ENCODE measurements around the gene SIL1. TPM values are rescaled to one million over a fixed set of nuclear protein-coding genes. Genes with fewer than 3 reads are reported as not detected.

The SIL1 gene
- total and polyA plus RNA-seq, 2 of the 4 experiments (the other 2 are of a cell fraction), result 56.1 to 66.0 TPM

DNA sequence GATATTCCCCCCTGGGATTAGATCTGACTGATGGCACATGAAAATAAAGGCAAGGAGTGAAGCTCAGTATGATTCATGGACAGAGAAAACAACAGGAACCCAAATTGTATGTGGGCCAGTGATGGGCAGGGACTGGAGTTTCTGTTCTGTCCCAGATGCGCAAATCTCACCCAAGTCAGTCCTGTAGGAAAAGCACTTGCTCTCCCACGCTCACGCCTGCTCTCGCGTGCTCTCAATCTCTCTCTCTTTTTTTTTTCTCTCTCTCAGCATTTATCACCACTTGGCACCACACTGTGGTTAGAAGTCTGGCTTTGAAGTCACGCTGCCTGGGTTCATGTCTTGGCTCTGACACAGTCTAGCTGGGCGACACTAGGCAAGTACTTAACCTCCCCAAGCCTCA is 216.6 kb downstream of the SIL1 start:
- Histone ChIP-seq H4K5ac (ENCODE audit: low read depth, low read length) (no peak overlapping the region), H3K9ac (ENCODE audit: low read depth, low read length) (no peak overlapping the region), H3K4me2 (ENCODE audit: low read depth, low read length) (no peak overlapping the region), H3K14ac (replicated peaks; ENCODE audit: low read depth, low read length) (0 out of 2 replicates have a peak overlapping the region, but pooled peaks have one; percentile 3), H2AK9ac (replicated peaks; ENCODE audit: low read depth, low read length, poor library complexity) (no peak overlapping the region), H3K79me1 (ENCODE audit: low read depth in 1 of 2, low read length in 2 of 2) (peaks cover 0 to 3% of the 10 kb centered on the region in 2 experiments; a peak in 1 of 4 replicates), H2BK15ac (ENCODE audit: low read depth, low read length) (no peak overlapping the region; the same call in 2 of the 3 replicates), H4K8ac (ENCODE audit: low read depth in 2 of 2, low read length in 2 of 2) (no peak overlapping the region), H3K4me3 (ENCODE audit: insufficient read depth, low read depth, low read length) (no peak overlapping the region), H4K91ac (ENCODE audit: insufficient read depth, low read depth, low read length) (no peak overlapping the region), H3K18ac (ENCODE audit: low read depth, low read length) (no peak overlapping the region), H2BK5ac (ENCODE audit: low read depth, low read length, poor library complexity, severe bottlenecking) (no peak overlapping the region), H3K4ac (ENCODE audit: low read depth, low read length) (0 out of 2 replicates have a peak overlapping the region, but pooled peaks have one; percentile 5), H2BK120ac (ENCODE audit: low read depth, low read length) (no peak overlapping the region), H2BK20ac (ENCODE audit: low read depth, low read length) (no peak overlapping the region), H4K20me1 (ENCODE audit: insufficient read depth, low read length) (no peaks in the 10 kb centered on the region), H2AFZ (replicated peaks; ENCODE audit: low read length, poor library complexity) (no peak overlapping the region), H3K4me1 (ENCODE audit: control insufficient read depth, insufficient read depth, low read length) (peaks cover 9% of the 10 kb centered on the region), H3K36me3 (ENCODE audit: control insufficient read depth, insufficient read depth, low read length) (no peaks in the 10 kb centered on the region), H2AK5ac (ENCODE audit: low read depth, low read length) (no peak overlapping the region), H3K9me1 (ENCODE audit: insufficient read depth, low read length) (peaks cover 26% of the 10 kb centered on the region), H3K56ac (ENCODE audit: extremely low read depth, insufficient read depth, low read length) (no peak overlapping the region), H3K27me3 (ENCODE audit: control insufficient read depth, insufficient read depth, low read length) (no peaks in the 10 kb centered on the region), H3K23ac (ENCODE audit: low read depth, low read length) (no peak overlapping the region), H3K9me3 (ENCODE audit: control insufficient read depth, insufficient read depth, low read length) (no peaks in the 10 kb centered on the region), H3K27ac (ENCODE audit: insufficient read depth, low read length) (no peak overlapping the region)
- intact Hi-C loops (cut with micrococcal nuclease) (no loop called here), dilution Hi-C loops (cut with HindIII; ENCODE audit: low sequenced_read_pairs, unreplicated experiment) (no loop called here), in situ Hi-C loops (cut with MboI; ENCODE audit: low sequenced_read_pairs) (no loop called here)
- ChIA-PET POLR2A (ENCODE audit: unreplicated experiment) (no interaction called here), CTCF (no interaction called here)
- ATAC-seq (ENCODE audit: low read depth), result no peak
- DNase-seq, result no peak
- TF ChIP-seq NFE2L2 (IDR thresholded peaks at IDR 0.05; ENCODE audit: low read depth, low read length) (no peak), SMC3 (IDR thresholded peaks at IDR 0.05; ENCODE audit: low read depth, low read length) (no peak), FOS (IDR thresholded peaks at IDR 0.05; ENCODE audit: low read depth, low read length) (no peak), BHLHE40 (IDR thresholded peaks at IDR 0.05; ENCODE audit: low read depth, low read length) (no peak), RCOR1 (IDR thresholded peaks at IDR 0.05; ENCODE audit: insufficient replicate concordance, low read length) (no peak), MAZ (IDR thresholded peaks at IDR 0.05; ENCODE audit: borderline replicate concordance, low read depth, low read length) (no peak), MXI1 (IDR thresholded peaks at IDR 0.05; ENCODE audit: borderline replicate concordance, low read depth, low read length) (no peak), CHD1 (IDR thresholded peaks at IDR 0.05; ENCODE audit: low read depth, low read length) (no peak), POLR2A (IDR thresholded peaks at IDR 0.05; ENCODE audit: low read depth, low read length) (no peak), CEBPB (IDR thresholded peaks at IDR 0.05; ENCODE audit: low read depth, low read length) (no peak), MAFK (IDR thresholded peaks at IDR 0.05; ENCODE audit: low read depth, low read length) (no peak), RFX5 (IDR thresholded peaks at IDR 0.05; ENCODE audit: low read depth, low read length) (no peak), RAD21 (IDR thresholded peaks at IDR 0.05; ENCODE audit: low read length) (no peak)
- TF ChIP-seq, protein P1, sequence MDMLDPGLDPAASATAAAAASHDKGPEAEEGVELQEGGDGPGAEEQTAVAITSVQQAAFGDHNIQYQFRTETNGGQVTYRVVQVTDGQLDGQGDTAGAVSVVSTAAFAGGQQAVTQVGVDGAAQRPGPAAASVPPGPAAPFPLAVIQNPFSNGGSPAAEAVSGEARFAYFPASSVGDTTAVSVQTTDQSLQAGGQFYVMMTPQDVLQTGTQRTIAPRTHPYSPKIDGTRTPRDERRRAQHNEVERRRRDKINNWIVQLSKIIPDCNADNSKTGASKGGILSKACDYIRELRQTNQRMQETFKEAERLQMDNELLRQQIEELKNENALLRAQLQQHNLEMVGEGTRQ (IDR thresholded peaks at IDR 0.05; ENCODE audit: low read depth, low read length), result no peak
- TF ChIP-seq, protein P2, sequence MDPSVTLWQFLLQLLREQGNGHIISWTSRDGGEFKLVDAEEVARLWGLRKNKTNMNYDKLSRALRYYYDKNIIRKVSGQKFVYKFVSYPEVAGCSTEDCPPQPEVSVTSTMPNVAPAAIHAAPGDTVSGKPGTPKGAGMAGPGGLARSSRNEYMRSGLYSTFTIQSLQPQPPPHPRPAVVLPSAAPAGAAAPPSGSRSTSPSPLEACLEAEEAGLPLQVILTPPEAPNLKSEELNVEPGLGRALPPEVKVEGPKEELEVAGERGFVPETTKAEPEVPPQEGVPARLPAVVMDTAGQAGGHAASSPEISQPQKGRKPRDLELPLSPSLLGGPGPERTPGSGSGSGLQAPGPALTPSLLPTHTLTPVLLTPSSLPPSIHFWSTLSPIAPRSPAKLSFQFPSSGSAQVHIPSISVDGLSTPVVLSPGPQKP (IDR thresholded peaks at IDR 0.05; ENCODE audit: borderline replicate concordance, low read depth, low read length), result no peak
- TF ChIP-seq, protein P3, sequence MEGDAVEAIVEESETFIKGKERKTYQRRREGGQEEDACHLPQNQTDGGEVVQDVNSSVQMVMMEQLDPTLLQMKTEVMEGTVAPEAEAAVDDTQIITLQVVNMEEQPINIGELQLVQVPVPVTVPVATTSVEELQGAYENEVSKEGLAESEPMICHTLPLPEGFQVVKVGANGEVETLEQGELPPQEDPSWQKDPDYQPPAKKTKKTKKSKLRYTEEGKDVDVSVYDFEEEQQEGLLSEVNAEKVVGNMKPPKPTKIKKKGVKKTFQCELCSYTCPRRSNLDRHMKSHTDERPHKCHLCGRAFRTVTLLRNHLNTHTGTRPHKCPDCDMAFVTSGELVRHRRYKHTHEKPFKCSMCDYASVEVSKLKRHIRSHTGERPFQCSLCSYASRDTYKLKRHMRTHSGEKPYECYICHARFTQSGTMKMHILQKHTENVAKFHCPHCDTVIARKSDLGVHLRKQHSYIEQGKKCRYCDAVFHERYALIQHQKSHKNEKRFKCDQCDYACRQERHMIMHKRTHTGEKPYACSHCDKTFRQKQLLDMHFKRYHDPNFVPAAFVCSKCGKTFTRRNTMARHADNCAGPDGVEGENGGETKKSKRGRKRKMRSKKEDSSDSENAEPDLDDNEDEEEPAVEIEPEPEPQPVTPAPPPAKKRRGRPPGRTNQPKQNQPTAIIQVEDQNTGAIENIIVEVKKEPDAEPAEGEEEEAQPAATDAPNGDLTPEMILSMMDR (conservative IDR thresholded peaks at IDR 0.05; ENCODE audit: low read depth, low read length), result no peak
- WGBS, 2 experiments (ENCODE audit: extremely low coverage in 2 of 2, insufficient read length in 1 of 2), result no CpG with 5 or more reads among the region's 7 CpGs
- no TSS peak for BruUV-seq (replicated peaks)
